HK-2 (cell line): ENCODE measurements around the gene NXNL1.
A peak's percentile ranks its signal among the peaks of the same experiment; 100 is the strongest.
"Not testable (repeated sequence)": the region's sequence is repeated elsewhere in the genome, so short reads cannot be mapped to it uniquely, and the experiment has no call there.

Experiments
- DNase-seq: peaks from one replicate; pipeline ENCODE4 v3.0.0-alpha.2; 2018; ENCODE audit not compliant: unreplicated experiment

Gene NXNL1

DNA sequence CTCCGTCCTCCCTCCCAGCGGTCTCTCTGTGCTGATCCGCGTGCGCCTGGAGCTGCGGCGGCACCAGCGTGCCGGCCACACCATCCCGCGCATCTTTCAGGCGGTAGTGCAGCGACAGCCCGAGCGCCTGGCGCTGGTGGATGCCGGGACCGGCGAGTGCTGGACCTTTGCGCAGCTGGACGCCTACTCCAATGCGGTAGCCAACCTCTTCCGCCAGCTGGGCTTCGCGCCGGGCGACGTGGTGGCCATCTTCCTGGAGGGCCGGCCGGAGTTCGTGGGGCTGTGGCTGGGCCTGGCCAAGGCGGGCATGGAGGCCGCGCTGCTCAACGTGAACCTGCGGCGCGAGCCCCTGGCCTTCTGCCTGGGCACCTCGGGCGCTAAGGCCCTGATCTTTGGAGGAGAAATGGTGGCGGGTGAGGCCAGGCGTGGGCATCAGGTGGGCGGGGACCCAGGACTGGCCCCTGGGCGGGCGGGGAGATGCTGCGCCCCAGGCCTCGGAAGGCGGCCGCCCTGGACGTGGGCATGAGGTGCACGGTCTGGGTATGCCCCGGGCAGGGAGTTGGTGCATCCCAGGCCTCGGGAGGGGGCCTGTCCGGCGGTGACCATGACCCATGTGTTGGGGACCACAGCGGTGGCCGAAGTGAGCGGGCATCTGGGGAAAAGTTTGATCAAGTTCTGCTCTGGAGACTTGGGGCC is 26.0 kb upstream of the NXNL1 start:
- no peak for DNase-seq

DNA sequence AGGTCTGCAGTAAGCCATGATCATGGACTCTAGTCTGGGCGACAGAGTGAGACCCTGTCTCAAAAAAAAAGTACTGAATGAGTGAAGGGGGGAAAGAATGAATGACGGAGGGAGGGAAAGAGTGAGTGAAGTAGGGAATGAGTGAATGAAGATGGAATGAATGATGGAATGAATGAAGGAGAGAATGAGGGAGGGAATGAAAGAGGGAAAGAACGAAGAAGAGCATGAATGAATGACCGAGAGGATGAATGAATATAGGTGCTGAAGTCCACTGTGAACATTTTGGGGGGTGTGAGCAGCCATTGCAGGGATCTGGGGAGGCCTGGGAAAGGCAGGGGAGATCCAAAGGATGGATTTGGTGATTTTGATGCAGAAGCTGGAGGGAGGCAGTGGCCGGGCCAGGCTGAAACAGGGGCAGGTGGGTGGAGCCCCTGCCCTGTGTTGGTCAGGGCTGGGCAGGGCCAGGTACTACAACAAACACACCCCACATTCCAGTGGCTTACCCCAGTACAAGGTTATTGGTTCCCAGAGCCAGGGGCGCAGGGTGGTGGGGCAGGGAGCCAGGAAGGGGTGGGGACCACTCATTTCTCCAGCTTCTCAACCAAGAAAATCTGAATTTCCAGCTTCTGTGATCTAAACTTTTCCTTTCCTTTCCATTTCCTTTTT is 23.9 kb upstream of the NXNL1 start:
- DNase-seq = no peak

DNA sequence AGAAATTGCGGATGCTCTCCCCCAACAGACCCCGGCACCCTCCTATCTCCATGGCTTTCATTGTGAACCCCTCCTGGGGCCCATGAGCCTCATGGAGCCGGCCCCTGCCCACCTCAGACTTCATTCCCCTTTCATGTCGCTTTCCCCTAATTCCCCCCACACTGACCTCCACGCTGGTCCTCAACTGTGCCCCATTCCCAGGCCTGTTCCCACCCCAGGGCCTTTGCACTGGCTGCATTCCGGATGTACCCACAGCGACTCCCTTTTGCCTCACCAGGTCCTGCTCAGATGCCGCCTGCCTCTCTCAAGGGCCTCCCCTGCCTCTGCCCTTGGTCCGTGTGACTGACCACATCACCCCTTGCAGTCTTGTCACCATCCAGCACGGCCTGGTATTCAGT is 22.9 kb upstream of the NXNL1 start:
- DNase-seq = no peak

DNA sequence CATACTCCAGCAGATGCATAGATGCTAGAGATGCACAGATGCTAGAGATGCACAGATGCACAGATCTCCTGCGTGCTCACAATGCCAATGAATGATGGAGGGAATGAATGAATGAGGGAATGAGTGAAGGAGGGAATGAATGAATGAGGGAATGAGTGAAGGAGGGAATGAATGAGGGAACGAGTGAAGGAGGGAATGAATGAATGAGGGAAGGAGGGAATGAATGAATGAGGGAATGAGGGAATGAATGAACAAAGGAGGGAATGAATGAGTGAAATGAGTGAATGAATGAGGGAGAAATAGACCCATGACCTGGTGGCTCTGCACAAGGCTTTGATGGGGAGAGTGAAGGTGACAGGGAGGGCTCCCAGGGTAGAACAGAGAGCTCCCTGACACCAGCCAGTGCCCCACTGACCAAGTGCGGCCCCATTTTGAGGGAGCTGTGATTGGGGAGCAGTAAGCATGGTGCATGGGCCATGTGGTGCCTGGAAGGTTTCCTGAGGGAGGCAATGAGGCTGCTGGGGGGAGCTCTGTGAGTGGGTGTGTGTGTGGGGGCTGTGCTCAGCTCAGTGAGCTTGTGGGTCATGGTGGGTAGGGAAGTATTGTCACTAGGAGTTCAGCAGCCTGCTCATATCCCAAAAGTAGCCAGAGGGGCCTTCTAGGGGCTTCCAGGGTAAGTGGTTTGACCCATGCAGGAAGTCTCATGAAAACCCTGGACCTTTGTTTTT is 22.3 kb upstream of the NXNL1 start:
- DNase-seq = no peak

DNA sequence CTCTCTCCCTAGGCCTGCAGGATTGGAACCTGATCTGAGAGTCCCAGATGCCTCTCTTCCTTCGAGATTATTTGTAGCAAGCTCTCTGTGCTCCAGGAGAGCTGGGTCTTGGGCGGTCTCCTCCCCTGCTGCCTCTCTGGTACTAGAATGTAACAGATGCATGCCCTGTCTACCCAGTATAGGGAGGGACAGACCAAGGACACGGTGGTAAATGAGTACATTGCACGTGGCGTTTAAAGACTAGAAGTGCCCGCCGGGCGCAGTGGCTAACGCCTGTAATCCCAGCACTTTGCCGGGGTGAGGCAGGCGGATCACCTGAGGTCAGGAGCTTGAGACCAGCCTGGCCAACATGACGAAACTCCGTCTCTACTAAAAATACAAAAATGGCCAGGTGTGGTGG is 21.3 kb upstream of the NXNL1 start:
- DNase-seq = no peak

DNA sequence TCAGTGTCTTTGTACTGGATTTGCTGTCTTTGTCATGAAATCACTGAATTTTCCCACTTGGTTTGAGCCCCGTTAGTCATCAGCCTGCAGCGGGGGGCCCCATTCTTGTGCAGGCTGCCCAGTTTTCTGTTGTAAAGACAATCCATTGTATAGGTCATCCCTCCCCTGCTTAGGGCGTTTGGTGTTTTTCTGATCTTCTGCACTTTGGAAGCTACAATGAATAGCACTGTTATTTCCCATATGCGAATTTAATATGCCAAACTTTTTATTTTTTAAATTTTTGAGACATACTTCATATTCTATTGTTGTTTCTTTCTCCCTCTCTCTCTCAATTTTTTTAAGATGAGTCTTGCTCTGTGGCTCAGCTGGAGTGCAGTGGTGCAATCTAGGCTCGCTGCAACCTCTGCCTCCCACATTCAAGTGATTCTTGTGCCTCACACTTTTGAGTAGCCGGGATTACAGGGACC is 18.6 kb upstream of the NXNL1 start:
- DNase-seq = no peak

DNA sequence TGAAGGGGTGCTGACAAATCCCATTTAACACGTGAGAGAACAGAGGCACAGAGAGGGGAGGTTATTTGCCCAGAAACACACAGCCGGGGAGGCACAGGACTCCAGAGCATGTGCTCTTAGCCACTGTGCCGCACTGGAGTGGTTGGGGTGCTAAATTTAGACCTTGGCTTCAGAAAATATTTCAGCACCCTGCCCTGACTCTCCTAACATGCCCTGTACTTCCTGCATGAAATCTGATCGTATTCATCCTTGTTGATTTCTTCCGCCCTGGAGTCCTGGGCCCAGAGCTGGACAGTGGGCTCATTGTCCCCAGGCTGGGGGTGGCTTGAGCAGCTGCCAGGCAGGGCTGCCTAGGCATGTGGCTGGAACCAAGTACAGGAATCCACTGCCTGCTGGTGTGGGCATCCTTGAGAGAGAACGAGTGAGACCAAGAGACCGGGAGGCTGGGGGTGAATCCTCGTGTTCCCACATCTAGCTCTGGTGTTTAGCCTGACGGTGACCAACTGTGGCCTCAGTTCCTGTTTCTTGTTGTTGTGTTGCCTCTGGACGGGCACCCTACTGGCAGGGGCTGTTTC is 14.9 kb upstream of the NXNL1 start:
- DNase-seq = no peak

DNA sequence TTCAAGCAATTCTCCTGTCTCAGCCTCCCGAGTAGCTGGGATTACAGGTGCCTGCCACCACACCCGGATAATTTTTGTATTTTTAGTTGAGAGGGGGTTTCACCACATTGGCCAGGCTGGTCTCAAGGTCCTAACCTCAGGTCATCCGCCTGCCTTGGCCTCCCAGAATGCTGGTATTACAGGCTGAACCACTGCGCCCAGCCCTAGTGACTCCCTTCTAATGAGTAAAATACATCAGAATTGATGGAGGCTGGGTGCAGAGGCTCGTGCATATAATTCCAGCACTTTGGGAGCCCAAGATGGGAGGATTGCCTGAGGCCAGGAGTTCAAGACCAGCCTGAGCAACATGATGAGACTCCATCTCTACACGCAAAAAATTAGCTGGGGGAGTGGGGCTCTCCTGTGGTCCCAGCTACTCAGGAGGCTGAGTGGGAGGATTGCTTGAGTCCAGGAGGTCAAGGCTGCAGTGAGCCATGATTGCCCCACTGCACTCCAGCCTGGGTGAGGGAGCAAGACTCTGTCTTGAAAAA is 14.3 kb upstream of the NXNL1 start:
- DNase-seq = not testable (repeated sequence)

DNA sequence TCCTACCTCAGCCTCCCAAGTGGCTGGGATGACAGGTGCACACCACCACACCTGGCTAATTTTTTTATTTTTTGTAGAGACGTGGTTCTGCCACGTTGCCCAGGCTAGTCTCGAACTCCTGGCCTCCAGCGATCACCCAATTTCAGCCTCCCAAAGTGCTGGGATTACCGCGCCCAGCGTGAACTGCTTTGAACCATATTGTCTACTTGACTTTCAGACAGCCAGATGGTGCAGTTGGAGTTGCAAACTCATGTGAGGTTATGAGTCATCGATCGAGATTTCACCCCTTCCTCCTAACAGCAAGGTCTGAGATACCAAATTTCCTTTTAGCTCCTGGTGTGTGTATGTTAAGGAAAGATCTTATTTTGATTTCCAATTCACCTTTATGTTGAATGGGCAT is 12.3 kb upstream of the NXNL1 start:
- no peak for DNase-seq

DNA sequence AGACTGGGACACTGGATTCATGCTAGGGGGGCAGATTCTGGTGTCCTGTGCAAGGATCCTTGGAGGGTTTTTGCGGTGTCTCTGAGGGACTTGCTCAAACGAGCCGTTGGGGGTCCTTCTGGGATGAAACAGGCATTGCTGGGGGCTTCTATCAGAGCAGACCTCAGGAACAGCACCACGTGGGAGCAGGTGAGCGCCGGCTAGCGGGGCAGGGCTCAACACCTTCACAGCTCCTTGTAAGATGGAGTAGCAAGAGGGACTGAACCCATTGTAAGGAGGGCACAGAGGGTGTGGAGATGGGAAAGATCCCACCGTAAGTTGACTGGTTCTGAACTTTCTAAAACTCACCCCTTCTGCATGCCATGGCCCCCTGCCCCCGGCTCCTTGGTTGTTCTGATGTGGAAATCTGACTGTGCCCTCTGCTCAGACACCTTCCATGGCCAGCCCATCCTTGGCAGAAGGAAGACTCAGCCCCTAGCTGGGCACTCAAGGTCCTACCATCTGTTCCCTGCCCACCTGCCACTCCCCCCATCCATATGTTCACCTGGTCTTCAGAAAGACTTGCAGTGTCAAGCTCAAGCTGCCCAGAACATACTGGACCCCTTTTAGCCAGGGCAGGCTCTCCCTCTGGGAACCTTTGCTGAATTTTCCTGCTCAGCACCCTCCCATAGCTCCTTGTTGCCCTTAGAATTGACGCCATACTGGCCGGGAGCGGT is 10.8 kb upstream of the NXNL1 start:
- no peak for DNase-seq

DNA sequence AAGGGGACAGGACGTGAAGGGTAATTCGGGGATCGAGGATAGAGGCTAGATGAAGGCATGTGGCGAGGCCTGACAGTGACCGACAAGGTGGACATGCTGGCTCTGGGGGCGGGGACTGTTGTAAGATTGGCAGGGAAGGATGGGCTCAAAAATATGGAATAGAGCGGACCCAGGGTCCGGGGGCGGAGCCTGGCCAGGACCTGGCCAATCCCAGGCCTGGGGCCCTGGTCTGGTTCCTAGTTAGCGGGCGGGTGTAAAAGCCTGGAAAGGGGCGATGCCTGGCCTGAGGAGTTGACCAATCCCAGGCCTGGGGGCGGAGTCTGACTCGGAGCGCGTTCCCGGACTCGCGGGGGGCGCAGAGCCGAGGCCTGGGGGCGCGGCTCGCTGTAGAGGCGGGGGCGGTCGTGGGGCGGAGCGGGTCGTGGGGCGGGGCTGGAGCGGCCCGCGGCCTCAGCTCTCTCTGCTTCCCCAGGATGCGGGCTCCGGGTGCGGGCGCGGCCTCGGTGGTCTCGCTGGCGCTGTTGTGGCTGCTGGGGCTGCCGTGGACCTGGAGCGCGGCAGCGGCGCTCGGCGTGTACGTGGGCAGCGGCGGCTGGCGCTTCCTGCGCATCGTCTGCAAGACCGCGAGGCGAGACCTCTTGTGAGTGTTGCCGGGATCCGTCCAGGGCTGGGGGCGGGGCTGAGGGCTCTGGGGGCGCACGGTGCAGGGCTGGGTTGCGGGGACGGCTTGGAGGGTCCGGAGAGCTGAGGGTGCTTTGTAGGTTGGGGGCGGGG is 9.5 kb upstream of the NXNL1 start, which contains the start of gene SLC27A1:
SLC27A1 (plus strand) TSS at position 457 of the 774 bp plus-strand sequence; CDS start at position 474, 17 bp downstream.
- DNase-seq = peak; percentile 98

DNA sequence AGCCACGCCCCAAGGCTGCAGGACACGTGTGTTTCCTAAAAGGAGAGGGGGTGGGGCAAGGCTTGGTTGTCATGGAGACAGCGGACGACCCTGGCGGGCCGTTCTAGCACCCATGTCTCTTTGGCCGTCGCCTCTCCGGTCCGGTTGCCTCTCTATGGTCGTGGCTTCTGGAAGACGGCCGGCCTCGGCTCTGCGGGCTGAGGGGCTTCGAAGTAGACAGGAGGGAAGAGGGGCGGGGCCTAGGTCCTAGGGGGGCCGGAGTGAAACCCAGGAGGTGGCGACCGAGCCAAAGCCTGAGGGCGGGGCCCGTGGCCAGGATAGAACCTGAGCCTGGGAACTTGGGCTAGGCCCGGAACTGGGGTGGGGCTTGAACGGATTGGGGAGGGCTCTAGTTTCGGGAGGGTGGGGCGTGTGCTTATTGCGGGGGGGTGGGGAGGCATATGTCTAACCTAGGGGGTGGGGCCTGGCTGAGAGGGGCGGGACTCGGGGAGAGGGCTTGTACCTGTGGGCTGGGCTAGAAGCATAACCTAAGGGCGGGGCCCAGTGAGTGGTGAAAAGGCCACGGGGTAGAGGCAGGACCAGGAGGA is 8.8 kb upstream of the NXNL1 start:
- DNase-seq = no peak

DNA sequence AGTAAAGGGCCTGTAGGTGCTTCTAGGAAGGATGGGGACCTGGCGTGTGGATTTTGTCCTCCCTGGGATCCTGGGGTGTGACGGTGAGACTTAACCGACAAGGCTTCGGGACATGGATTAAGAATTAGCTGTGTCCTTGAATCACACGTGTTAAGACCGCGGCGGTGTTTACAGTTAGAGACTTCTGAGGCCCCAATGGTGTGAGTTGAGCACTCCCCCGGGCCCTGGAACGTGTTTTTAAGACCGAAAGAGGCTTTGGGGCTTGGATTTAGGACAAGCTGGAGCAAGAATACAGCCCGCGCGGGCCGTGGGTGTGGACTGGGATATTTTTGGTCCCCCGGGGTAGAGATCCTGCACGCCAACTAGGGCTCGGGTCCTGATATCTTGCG is 8.4 kb upstream of the NXNL1 start:
- DNase-seq = no peak

DNA sequence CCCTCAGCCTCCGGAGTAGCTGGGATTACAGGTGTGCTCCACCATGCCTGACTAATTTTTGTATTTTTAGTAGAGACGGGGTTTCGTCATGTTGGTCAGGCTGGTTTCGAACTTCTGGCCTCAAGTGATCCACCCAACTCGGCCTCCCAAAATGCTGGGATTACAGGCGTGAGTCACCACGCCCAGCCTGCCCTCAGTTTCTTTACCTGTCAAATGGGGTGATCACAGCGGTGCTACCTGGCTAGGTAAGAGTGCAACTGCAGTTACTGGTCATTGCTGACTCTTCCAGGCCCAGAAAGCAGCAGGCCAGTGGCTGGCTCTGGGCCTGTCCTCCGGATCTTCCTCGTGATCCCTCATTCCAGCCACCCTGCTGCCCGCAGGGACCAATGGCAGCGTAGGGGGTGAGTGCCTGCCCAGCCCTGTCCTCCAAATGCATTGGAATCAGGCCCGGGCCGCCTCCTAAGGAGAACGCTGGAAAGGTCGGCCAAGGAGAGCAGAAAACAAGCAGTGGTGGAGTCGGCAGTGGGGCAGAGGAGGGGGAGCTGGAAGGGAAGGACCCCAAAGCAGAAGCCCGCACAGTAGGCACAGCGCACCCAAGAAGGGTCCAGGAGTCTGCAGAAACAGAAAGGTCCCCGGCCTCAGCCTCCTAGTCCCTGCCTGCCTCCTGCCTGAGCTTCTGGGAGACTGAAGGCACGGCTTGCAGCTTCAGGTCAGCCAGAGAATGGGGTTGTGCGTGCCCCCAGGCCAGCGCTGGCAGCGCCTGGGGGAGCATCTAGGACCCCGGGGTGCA is 7.8 kb upstream of the NXNL1 start:
- DNase-seq = no peak

DNA sequence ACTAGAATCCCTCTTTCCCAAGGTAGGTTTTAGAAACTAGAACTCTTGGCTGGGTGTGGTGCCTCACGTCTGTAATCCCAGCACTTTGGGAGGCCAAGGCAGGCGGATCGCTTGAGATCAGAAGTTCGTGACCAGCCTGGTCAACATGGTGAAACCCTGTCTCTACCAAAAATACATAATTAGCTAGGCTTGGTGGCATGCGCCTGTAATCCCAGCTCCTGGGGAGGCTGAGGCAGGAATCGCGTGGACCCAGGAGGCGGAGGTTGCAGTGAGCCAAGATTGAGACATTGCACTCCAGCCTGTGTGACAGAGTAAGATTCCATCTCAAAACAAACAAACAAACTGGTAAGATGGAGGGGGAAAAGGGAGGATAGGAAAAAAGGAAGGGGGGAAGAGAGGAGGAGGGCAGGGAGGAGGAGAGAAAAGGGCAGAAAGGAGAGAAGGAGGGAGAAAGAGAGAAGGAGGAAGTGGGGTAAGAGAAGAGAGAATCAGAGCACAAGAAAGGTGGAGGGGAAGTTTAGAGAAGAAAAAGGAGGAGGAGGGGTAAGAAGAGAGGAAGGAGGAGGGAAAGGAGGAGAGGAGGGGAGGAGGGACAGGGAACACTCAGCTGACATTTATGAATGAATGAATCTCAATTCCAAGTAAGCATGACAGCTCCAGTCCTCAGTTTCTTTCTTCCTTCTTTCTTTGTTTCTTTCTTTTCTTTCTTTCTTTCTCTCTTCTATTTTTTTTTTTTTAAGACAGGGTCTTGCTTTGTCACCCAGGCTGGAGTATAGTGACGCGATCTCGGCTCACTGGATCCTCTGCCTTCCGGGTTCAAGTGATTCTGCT is 7.0 kb upstream of the NXNL1 start:
- DNase-seq = no peak

DNA sequence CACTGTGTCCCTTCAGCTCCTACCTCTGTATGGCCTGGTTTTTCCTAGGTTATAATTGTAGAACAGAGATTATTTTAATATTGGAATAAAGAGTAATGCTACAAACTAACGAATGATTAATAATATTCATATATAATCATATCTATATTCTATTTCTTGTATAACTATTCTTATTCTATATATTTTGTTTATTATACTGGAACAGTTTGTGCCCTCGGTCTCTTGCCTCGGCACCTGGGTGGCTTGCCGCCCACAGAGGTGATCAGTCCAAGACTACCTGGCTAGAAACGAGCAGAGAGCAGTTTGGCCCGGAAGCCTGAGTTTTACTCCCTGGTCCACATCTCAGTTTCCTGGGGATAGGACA is 5.7 kb upstream of the NXNL1 start:
- no peak for DNase-seq

DNA sequence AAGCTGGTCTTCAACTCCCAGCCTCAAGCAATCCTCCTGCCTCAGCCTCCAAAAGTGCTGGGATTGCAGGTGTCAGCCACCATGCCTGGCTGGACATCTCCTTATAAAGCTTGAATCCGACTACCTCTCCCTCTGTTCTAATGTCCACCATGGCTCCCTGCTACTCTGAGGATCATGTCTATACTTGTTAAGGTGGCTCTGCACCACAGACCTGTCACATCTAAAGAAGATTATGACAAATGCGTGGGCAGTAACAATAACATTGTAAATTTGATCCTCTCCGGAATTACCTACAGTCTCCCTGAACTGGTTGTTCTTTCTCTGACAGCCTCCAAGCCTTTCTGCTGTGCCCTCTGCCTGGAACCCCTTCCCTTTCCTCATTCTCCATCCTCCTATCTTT is 1.8 kb downstream of the NXNL1 start:
- no peak for DNase-seq

DNA sequence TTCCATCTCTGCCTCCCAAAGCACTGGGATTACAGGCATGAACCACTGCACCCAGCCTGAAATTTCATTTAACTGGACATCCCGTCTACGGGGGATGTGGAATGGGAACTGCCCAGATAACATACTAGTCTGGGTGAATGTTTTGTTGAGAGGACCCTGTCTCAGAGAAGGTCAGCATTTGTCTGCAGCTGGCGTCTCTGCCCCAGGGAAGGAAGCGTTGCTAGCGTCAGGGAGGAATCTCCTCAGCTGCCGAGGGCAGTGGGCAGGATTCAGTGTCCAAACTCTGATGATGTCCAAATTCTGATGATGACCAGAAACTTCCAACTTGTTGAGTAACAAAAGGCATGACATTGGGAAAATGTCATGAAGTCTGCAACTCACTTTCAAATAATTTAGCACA is 3.1 kb downstream of the NXNL1 start:
- DNase-seq = no peak

DNA sequence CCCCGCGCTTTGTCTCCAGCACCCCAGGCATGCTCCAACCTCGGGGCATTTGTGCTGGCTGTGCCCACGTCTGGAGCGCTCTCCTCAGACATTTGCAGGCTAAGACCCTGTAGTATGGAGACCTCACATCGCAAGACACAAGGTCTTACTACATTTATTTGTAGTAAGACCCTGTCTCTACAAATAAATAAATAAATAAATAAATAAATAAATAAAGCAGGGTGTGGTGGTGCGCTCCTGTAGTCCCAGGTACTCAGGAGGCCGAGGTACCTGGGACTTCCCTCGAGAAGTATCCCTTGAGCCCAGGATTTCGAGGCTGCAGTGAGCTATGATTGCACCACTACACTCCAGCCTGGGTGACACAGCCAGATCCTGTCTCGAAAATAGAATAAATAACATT is 4.6 kb downstream of the NXNL1 start:
- DNase-seq = no peak
